GM18508 (cell line): ENCODE data around the gene JTB.

Source experiments
- ATAC-seq: cut with Tn5 transposase; IDR thresholded peaks from one replicate; pipeline ENCODE4 v1.9.1; 2021; ENCODE audit warnings: moderate number of reproducible peaks; ENCODE audit not compliant: insufficient read depth, unreplicated experiment

The JTB gene

GRCh38 chr1:153936011-153936802 lies 41.3 kb downstream of the JTB start:
- ATAC-seq: no peak

DNA sequence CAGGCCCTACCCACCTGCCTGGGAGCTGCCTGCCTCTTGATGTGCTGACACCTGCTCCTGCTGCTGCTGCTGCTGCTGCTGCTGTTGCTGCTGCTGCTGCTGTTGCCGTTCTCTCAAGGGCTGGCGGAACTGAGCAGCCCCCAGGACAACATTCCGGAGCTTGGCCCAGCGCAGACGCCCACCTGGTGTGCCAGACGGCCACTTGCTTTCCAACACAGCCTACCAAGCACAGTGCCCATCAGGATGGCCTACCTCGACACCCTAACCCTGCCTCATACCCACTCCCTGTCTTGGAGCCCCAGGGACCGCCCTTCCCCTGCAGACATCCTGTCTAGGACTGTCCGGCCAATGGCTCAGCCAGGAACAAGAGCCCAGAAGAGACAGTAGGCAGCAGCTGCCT lies 42.7 kb downstream of the JTB start:
- ATAC-seq: no peak

- ATAC-seq: no peak
Measured at GRCh38 chr1:153933955-153934354, 43.5 kb downstream of the JTB start.

DNA sequence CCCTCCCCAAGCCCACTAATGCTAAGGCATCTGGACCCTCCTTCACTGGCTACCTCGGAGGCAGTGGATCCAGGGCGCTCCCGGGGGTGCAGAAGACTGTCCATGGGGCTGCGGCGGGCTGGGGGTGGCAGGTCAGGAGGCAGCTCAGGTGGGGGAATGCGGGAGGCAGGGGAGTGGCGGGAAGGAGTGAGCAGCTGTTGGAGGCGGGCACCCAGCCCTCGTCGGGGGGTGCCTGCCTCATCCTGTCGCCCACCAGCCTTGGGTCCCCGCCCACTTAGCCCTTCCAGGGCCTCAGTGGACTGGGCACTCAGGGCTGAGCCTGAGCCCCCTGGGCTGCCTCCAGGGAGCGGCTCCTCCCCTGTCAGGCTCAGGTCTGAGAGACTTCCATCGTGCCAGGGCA lies 44.0 kb downstream of the JTB start:
- no peak for ATAC-seq

DNA sequence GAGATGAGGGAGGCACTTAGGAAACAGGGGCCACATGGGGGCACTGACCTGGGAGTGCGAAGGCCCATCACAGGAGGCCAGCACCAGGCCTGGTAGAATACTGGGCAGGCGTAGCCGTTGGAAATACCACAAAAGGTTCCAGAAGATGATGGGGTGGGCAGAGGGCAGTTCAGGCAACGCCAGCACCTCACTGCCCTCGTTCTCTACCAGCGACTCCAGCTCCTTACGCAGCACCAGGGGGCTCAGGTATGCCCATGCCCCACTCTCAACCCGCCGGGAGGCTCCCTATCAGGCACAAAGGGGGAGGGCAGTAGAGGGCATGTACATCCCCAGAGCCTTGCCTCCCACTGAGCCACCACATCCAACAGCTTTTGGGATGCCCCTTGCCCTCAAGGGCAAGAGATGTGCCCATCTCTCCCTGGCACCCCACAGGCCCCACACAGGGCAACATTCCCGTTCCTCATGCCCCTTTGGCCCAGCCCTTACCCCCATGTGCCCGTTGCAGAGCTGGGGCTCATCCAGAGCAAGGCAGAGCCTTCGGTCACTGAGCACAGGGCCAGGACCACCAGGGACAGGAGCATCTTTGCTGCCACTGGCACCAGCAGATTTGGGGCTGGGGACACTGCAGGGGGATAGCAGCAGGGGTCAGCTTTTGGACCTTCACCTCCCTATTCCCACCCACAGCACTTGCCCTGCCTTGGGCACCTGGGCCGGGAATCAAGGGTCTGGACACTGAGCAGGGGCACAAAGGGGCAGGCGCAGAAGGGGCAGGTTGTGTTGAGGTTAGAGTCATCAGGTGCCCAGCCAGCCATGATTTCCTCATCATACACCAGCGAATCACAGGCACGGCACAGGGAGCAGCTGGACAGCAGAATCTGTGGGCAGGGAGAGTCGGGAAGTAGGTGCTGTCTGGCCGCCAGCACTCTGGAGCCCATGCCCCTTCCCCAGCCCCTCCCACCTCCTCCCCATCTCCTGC lies 45.0 kb downstream of the JTB start:
- ATAC-seq: no peak

DNA sequence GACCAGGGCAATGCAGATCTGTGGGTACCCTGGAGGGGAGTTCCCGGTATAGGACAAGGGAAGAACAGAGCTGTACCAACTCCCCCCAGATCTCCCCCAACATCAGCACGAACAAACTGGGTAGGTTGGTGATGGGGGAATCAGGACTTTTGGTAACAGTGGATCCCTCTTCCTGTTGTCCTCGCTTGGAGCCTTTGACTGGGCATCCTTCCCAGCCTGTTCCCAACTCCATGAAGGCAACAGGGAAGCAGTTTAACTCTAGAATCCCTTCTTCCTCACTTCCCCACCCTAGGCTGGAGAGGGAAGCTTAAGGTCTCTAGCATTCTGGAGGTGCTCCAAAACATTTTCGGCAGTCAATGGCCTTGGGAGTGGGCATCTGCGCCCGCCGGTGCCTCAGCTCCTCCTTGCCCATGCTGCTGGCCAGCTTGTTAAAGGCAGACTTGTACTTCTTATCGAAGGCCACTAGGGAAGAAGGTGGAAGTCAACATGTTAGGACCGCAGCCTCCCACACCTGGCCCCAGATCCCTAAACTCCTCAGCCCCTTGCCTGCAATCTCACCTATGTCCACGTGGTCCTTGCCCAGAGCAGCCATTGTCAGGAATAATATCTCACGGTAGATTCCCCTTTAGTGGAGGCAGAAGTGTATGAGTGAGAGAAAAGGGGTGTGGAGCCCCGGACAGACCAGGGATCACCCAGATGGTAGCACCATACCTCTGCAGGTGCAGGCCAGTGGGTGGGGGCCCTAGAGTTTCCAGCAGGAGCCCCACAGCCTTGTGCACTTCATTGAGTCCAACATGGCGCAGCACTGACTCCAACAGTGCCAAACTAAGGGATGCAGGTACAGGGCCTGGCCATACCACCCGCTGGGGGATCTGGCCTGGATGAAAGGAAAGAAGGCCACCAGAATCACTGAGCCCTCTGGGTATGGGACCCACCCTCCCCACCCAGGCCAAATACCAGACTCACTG lies 47.2 kb downstream of the JTB start:
- no peak for ATAC-seq

DNA sequence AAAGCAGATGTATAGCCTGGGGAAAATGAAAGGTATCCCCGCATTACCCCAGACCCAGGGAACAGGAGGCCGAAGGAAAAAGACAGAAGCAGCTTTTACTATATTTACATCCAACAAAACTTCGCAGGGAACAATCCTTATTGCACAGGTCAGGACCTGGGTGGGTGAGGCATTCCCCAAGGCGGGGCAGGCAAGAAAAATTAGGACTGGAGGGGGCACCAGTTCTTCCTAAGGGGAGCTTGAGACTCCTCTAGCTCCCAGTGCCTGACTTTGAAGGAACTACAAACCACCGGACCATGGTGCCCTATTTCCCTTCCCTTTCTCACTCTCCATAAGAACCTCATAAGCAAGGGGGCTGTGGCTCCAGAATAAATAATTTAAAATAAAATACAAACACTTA lies 48.0 kb downstream of the JTB start:
- ATAC-seq: no peak

DNA sequence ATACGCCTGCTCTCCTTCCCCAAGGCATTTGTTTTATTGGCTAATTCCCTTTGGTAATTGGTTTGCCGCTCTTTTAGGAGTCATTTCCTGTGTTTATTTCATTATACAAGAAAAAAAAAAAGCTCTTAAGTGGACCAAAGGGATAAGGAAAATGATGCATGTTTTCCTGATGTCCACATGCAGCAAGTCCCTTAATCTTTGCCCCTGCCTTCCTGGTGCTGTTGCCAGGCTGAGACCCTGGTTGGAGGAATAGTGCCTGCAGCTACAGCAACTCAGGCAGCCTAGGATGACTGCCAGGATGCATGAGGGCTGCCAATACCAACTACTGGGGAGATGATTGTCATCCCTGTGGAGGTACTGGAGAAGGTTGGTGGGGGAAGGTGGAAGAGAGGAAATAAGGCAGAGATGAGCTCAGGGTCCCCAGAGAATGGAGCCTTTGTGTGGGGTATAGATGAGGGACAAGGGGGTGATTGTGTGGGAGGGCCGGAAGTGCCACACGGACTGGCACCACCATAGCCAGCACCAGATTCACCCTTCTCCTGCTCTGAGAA lies 48.6 kb downstream of the JTB start:
- ATAC-seq: no peak

- ATAC-seq: no peak
Measured at GRCh38 chr1:153928245-153928644, 49.2 kb downstream of the JTB start.

DNA sequence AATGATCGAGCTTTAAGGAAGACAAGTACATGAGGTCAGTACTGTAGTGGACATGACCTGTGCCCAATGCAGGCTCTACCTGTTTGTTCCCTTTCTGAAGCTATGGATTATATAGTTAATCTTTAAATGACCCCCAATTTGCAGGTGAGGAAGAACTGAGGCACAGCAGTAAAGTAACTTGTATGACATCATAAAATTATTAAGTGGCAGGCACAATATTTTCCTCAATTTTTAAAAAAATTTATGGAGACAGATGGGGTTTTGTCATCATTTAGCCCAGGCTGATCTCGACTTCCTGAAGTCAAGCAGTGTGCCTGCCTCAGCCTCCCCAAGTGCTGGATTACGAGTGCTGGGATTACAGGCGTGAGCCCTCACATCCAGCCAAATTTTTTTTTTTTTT lies 51.1 kb downstream of the JTB start:
- no peak for ATAC-seq
